IMR-90 (cell line): ENCODE measurements around the gene GBX2. TPM values are rescaled to one million over a fixed set of nuclear protein-coding genes. Genes with fewer than 3 reads are reported as not detected.

Experiments used
- ATAC-seq: fragments of 200-7000 bp; cut with Tn5 transposase; 2 replicates; pipeline ENCODE4 v1.9.1; 2020; ENCODE audit warnings: low read depth, mild to moderate bottlenecking, moderate library complexity
- BruUV-seq: library from RNA; stranded (reverse); fragments of 400-500 nt; replicated peaks from 2 replicates; lab custom pipeline; 2021; lab: Mats Ljungman, UMichigan
- CTCF ChIA-PET: fragments of 300-600 bp; formaldehyde crosslinking; extraction: SDS; loops from one replicate; lab custom pipeline; 2021; ENCODE audit warnings: antibody characterized with exemption; lab: Yijun Ruan, JAX
- POLR2A ChIA-PET: fragments of 300-600 bp; sonication (Branson Sonifier 250); formaldehyde crosslinking; loops from one replicate; lab custom pipeline; 2022; ENCODE audit warnings: antibody characterized with exemption; ENCODE audit not compliant: unreplicated experiment; lab: Charles Lee
- DNase-seq: peaks from one replicate; pipeline ENCODE4 v3.0.0; 2013
- H2AFZ ChIP-seq: replicated peaks from 2 replicates; pipeline ENCODE3; 2013; ENCODE audit warnings: low read length, mild to moderate bottlenecking; ENCODE audit not compliant: poor library complexity
- H2AK5ac ChIP-seq: 2 replicates; pipeline ENCODE4 v1.6.1; 2013; ENCODE audit warnings: low read depth, low read length, inconsistent platforms
- H2AK9ac ChIP-seq: replicated peaks from 2 replicates; pipeline ENCODE3; 2013; ENCODE audit warnings: mild to moderate bottlenecking, low read depth, low read length, moderate library complexity; ENCODE audit not compliant: poor library complexity
- H2BK120ac ChIP-seq: 2 replicates; pipeline ENCODE4 v1.6.1; 2013; ENCODE audit warnings: low read depth, low read length, inconsistent platforms
- H2BK15ac ChIP-seq: 3 replicates; pipeline ENCODE4 v1.6.1; 2013; ENCODE audit warnings: low read depth, low read length, inconsistent platforms
- H2BK20ac ChIP-seq: 2 replicates; pipeline ENCODE4 v1.6.1; 2013; ENCODE audit warnings: low read depth, mild to moderate bottlenecking, inconsistent platforms, low read length, moderate library complexity
- H2BK5ac ChIP-seq: 2 replicates; pipeline ENCODE4 v1.6.1; 2013; ENCODE audit warnings: mild to moderate bottlenecking, low read depth, low read length, inconsistent platforms; ENCODE audit not compliant: poor library complexity, severe bottlenecking
- H3K14ac ChIP-seq: replicated peaks from 2 replicates; pipeline ENCODE4 v1.6.1; 2013; ENCODE audit warnings: low read depth, low read length, inconsistent platforms
- H3K18ac ChIP-seq: 2 replicates; pipeline ENCODE4 v1.6.1; 2013; ENCODE audit warnings: low read depth, low read length, control low read depth
- H3K23ac ChIP-seq: 2 replicates; pipeline ENCODE4 v1.6.1; 2013; ENCODE audit warnings: low read depth, low read length, inconsistent platforms
- H3K27ac ChIP-seq: 2 replicates; pipeline ENCODE4 v1.5.1; 2013; ENCODE audit warnings: mild to moderate bottlenecking, control low read depth, low read length; ENCODE audit not compliant: insufficient read depth
- H3K27me3 ChIP-seq: 2 replicates; pipeline ENCODE4 v1.6.1; 2013; ENCODE audit warnings: low read length; ENCODE audit not compliant: control insufficient read depth, insufficient read depth
- H3K36me3 ChIP-seq: 2 replicates; pipeline ENCODE4 v1.6.1; 2013; ENCODE audit warnings: low read length, mixed read lengths; ENCODE audit not compliant: control insufficient read depth, insufficient read depth
- H3K4ac ChIP-seq: 2 replicates; pipeline ENCODE4 v1.6.1; 2013; ENCODE audit warnings: low read depth, low read length, inconsistent platforms
- H3K4me1 ChIP-seq: 2 replicates; pipeline ENCODE4 v1.6.1; 2013; ENCODE audit warnings: low read length, mixed read lengths; ENCODE audit not compliant: control insufficient read depth, insufficient read depth
- H3K4me2 ChIP-seq: 2 replicates; pipeline ENCODE4 v1.6.1; 2013; ENCODE audit warnings: low read depth, mild to moderate bottlenecking, control low read depth, low read length, moderate library complexity
- H3K4me3 ChIP-seq: 2 replicates; pipeline ENCODE4 v1.5.1; 2013; ENCODE audit warnings: low read depth, mild to moderate bottlenecking, control low read depth, low read length, moderate library complexity; ENCODE audit not compliant: insufficient read depth
- H3K56ac ChIP-seq: 2 replicates; pipeline ENCODE4 v1.6.1; 2013; ENCODE audit warnings: low read length, inconsistent platforms; ENCODE audit not compliant: insufficient read depth; ENCODE audit errors: extremely low read depth
- H3K79me1 ChIP-seq, 2 experiments: 2 replicates each; pipeline ENCODE4 v1.6.1; 2013; ENCODE audit warnings: low read length in 2 of 2, inconsistent platforms in 1 of 2, low read depth in 1 of 2
- H3K9ac ChIP-seq: 2 replicates; pipeline ENCODE4 v1.6.1; 2013; ENCODE audit warnings: low read depth, low read length, control low read depth
- H3K9me1 ChIP-seq: 2 replicates; pipeline ENCODE4 v1.6.1; 2013; ENCODE audit warnings: low read length, inconsistent platforms; ENCODE audit not compliant: insufficient read depth
- H3K9me3 ChIP-seq: 2 replicates; pipeline ENCODE4 v1.6.1; 2013; ENCODE audit warnings: low read length; ENCODE audit not compliant: control insufficient read depth, insufficient read depth
- H4K20me1 ChIP-seq: 2 replicates; pipeline ENCODE4 v1.6.1; 2013; ENCODE audit warnings: low read length, inconsistent platforms; ENCODE audit not compliant: insufficient read depth
- H4K5ac ChIP-seq: 2 replicates; pipeline ENCODE4 v1.6.1; 2013; ENCODE audit warnings: mild to moderate bottlenecking, low read depth, low read length, control low read depth
- H4K8ac ChIP-seq, 2 experiments: 2 replicates each; pipeline ENCODE4 v1.6.1; 2013; ENCODE audit warnings: low read depth in 2 of 2, low read length in 2 of 2, control low read depth in 1 of 2, inconsistent platforms in 1 of 2
- H4K91ac ChIP-seq: 2 replicates; pipeline ENCODE4 v1.6.1; 2013; ENCODE audit warnings: low read depth, low read length, inconsistent platforms; ENCODE audit not compliant: insufficient read depth
- MAFK ChIP-seq: IDR thresholded peaks from 2 replicates; pipeline ENCODE4 v1.6.1; 2012; ENCODE audit warnings: low read depth, low read length, improper control_type of control experiment
- NFE2L2 ChIP-seq: fragments of 150-350 bp; IDR thresholded peaks from 2 replicates; pipeline ENCODE4 v1.6.1; 2016; ENCODE audit warnings: low read depth, mild to moderate bottlenecking, low read length
- RCOR1 ChIP-seq: IDR thresholded peaks from 2 replicates; pipeline ENCODE4 v1.6.1; 2012; ENCODE audit warnings: mild to moderate bottlenecking, low read length, improper control_type of control experiment; ENCODE audit not compliant: insufficient replicate concordance
- WGBS, 2 experiments: methylation state at CpG; one replicate each; pipeline versions ENCODE4 v1.1.5 to v1.1.7; 2013; ENCODE audit warnings: missing lambda C conversion rate in 2 of 2; ENCODE audit not compliant: insufficient read length in 1 of 2; ENCODE audit errors: extremely low coverage in 2 of 2; 5-methylcytosine and 5-hydroxymethylcytosine counted together
- dilution Hi-C: fragments of 300-500 bp; cut with HindIII; formaldehyde crosslinking; loops from one replicate; pipeline ENCODE4 v1.14.3; 2018; ENCODE audit warnings: low sequenced_read_pairs; ENCODE audit not compliant: unreplicated experiment
- in situ Hi-C: fragments of 300-500 bp; cut with MboI; formaldehyde crosslinking; loops from 3 replicates; pipeline ENCODE4 v1.14.3; 2019; ENCODE audit warnings: low sequenced_read_pairs, inconsistent platforms, mixed read lengths
- intact Hi-C: fragments of 100-400 bp; cut with micrococcal nuclease; formaldehyde crosslinking; loops from 2 replicates; pipeline ENCODE4 v1.10.0; 2022
- polyA plus RNA-seq, 3 experiments: library from polyadenylated mRNA; depleted of rRNA; stranded (reverse); fragments of >200 nt; gene quantifications; 2 replicates each; pipeline ENCODE4 v1.2.3, GENCODE V29; 2012; ENCODE audit warnings: low replicate concordance in 1 of 3
- total RNA-seq: library from RNA; depleted of rRNA; stranded (reverse); fragments of >200 nt; gene quantifications from 2 replicates; pipeline ENCODE4 v1.2.3, GENCODE V29; 2012
- TF ChIP-seq, protein P1 (sequence below): conservative IDR thresholded peaks from 2 replicates; pipeline ENCODE4 v1.5.1; 2012; ENCODE audit warnings: mild to moderate bottlenecking, low read depth, low read length, improper control_type of control experiment
- TF ChIP-seq, protein P2 (sequence below): fragments of 150-350 bp; IDR thresholded peaks from 2 replicates; pipeline ENCODE4 v1.6.1; 2017; ENCODE audit warnings: mild to moderate bottlenecking, antibody characterized with exemption, low read length, low read depth
- TF ChIP-seq, protein P3 (sequence below): fragments of 150-350 bp; IDR thresholded peaks from 2 replicates; pipeline ENCODE4 v1.6.1; 2016; ENCODE audit warnings: low read depth, mild to moderate bottlenecking, low read length, moderate library complexity, borderline replicate concordance

Gene GBX2
- total and polyA plus RNA-seq, 2 of the 4 experiments (the other 2 are of a cell fraction), result 0.10 TPM; not detected in 1

DNA sequence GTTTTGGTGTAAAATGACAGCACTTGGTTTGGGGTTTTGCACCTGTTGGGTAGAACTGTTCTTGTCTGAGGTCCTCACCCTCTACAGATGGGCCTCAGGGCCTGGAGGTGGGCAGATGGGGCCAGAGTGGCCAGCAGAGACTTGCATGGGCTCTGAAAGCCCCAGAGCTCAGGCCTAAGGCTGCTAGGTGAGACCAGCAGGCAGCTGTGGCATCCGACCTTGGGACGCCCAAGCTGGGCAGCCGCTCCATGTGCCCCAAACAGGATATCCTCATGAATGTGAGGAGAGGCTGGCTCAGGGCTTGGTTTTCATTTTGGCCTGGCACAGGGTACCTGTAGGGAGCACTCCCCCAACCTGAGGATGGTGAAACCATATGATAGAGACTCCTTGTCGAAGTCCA, 38.3 kb downstream of the GBX2 start:
- Histone ChIP-seq H2BK20ac (no peak overlapping the region), H2AFZ (no peak overlapping the region), H3K4me2 (no peak overlapping the region), H3K4me3 (no peak overlapping the region), H3K23ac (no peak overlapping the region), H3K4me1 (no peaks in the 10 kb centered on the region), H2BK5ac (no peak overlapping the region), H3K56ac (no peak overlapping the region), H3K27ac (no peak overlapping the region), H2AK5ac (no peak overlapping the region), H2BK120ac (no peak overlapping the region), H3K4ac (no peak overlapping the region), H3K79me1 (no peaks in the 10 kb centered on the region), H3K27me3 (no peaks in the 10 kb centered on the region), H3K9ac (no peak overlapping the region), H3K36me3 (no peaks in the 10 kb centered on the region), H4K5ac (no peak overlapping the region), H3K14ac (no peak overlapping the region), H4K91ac (no peak overlapping the region), H3K9me1 (no peaks in the 10 kb centered on the region; the same call in 1 of the 2 replicates), H3K9me3 (no peaks in the 10 kb centered on the region), H4K20me1 (no peaks in the 10 kb centered on the region), H4K8ac (no peak overlapping the region), H2BK15ac (no peak overlapping the region), H2AK9ac (no peak overlapping the region), H3K18ac (no peak overlapping the region)
- POLR2A ChIA-PET, result no interaction called here
- 94% methylated on average over 3 of the region's 4 CpGs; no CpG with 5 or more reads in 1 of the 2 experiments for WGBS, 2 experiments
- in situ Hi-C loops (no loop called here), dilution Hi-C loops (no loop called here), intact Hi-C loops (no loop called here)
- TF ChIP-seq, protein P1, sequence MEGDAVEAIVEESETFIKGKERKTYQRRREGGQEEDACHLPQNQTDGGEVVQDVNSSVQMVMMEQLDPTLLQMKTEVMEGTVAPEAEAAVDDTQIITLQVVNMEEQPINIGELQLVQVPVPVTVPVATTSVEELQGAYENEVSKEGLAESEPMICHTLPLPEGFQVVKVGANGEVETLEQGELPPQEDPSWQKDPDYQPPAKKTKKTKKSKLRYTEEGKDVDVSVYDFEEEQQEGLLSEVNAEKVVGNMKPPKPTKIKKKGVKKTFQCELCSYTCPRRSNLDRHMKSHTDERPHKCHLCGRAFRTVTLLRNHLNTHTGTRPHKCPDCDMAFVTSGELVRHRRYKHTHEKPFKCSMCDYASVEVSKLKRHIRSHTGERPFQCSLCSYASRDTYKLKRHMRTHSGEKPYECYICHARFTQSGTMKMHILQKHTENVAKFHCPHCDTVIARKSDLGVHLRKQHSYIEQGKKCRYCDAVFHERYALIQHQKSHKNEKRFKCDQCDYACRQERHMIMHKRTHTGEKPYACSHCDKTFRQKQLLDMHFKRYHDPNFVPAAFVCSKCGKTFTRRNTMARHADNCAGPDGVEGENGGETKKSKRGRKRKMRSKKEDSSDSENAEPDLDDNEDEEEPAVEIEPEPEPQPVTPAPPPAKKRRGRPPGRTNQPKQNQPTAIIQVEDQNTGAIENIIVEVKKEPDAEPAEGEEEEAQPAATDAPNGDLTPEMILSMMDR, result no peak
- no peak for TF ChIP-seq RCOR1
- no peak for TF ChIP-seq NFE2L2
- TF ChIP-seq, protein P2, sequence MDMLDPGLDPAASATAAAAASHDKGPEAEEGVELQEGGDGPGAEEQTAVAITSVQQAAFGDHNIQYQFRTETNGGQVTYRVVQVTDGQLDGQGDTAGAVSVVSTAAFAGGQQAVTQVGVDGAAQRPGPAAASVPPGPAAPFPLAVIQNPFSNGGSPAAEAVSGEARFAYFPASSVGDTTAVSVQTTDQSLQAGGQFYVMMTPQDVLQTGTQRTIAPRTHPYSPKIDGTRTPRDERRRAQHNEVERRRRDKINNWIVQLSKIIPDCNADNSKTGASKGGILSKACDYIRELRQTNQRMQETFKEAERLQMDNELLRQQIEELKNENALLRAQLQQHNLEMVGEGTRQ, result no peak
- TF ChIP-seq, protein P3, sequence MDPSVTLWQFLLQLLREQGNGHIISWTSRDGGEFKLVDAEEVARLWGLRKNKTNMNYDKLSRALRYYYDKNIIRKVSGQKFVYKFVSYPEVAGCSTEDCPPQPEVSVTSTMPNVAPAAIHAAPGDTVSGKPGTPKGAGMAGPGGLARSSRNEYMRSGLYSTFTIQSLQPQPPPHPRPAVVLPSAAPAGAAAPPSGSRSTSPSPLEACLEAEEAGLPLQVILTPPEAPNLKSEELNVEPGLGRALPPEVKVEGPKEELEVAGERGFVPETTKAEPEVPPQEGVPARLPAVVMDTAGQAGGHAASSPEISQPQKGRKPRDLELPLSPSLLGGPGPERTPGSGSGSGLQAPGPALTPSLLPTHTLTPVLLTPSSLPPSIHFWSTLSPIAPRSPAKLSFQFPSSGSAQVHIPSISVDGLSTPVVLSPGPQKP, result no peak
- TF ChIP-seq MAFK, result no peak
- no peak for DNase-seq
- ATAC-seq, result no peak
- CTCF ChIA-PET, result no interaction called here
- BruUV-seq, result no TSS peak
